Neutrophil (primary cell): Measurements from ENCODE around the gene TNRC6B.
"Not testable (repeated sequence)": the region's sequence is repeated elsewhere in the genome, so short reads cannot be mapped to it uniquely, and the experiment has no call there.

Experiments used
- H3K27ac ChIP-seq: fragments of 200-600 bp; sonication (generic); 2 replicates; pipeline ENCODE4 v1.5.1; 2016; ENCODE audit warnings: mild to moderate bottlenecking, moderate library complexity
- H3K27me3 ChIP-seq: fragments of 200-600 bp; sonication (generic); 2 replicates; pipeline ENCODE4 v1.6.0; 2016; ENCODE audit warnings: mild to moderate bottlenecking
- H3K36me3 ChIP-seq: fragments of 200-600 bp; sonication (generic); 2 replicates; pipeline ENCODE4 v1.5.1; 2017
- H3K4me1 ChIP-seq, 2 experiments: fragments of 200-600 bp in 1 of 2; sonication (generic) in 1 of 2; 1 replicate in 1 of 2; 2 replicates in 1 of 2; pipeline versions ENCODE4 v1.5.1 to v1.6.1; 2013 to 2016; ENCODE audit warnings: low read depth in 1 of 2, low read length in 1 of 2, mild to moderate bottlenecking in 1 of 2, moderate library complexity in 1 of 2; ENCODE audit not compliant: control insufficient read depth in 1 of 2, insufficient read depth in 1 of 2
- H3K4me3 ChIP-seq, 2 experiments: fragments of 200-600 bp in 1 of 2; sonication (generic) in 1 of 2; 1 replicate in 1 of 2; 2 replicates in 1 of 2; pipeline ENCODE4 v1.5.1; 2013 to 2016; ENCODE audit warnings: low read depth in 1 of 2, low read length in 1 of 2, mild to moderate bottlenecking in 1 of 2, moderate library complexity in 1 of 2
- H3K9me3 ChIP-seq: fragments of 200-600 bp; sonication (generic); 2 replicates; pipeline ENCODE4 v1.5.1; 2016
- TF ChIP-seq, protein P1 (sequence below): fragments of 200-600 bp; sonication (generic); IDR thresholded peaks from 2 replicates; pipeline ENCODE4 v1.5.1; 2016; ENCODE audit warnings: antibody characterized with exemption

The TNRC6B gene

DNA sequence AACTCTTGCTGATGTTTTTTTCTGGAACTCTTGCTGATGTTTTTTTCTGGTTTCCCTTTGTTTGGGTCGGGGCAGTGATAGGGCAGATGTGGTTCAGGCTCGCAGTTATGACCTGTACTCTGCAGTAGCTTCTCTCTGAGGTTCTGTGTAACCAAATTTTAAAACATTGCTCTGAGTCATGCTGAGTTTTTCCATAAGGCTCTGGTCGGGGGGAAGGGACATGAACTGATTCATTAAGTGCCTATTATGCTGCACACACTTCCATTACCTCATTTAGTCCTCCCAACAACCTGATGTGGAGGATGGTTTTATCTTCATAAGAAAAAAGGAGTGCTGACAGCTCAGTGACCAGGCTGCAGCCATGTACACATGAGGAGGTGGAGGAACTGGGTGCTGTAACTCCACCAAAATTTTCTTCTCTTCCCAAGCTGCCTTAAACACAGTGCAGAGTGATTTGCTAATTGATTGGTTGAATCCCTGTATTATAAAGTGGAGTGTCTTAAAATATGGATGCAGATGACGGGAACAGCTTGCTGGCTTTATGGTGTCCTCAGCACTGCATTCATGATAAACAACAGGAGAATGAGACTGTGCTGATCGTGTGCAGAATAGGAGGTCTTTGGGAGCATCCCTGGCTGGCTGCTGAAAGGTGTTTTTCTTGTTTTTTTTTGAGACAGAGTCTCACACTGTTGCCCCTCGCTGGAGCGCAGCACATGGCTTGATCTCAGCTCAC is 19.1 kb downstream of the TNRC6B start:
- TF ChIP-seq, protein P1, sequence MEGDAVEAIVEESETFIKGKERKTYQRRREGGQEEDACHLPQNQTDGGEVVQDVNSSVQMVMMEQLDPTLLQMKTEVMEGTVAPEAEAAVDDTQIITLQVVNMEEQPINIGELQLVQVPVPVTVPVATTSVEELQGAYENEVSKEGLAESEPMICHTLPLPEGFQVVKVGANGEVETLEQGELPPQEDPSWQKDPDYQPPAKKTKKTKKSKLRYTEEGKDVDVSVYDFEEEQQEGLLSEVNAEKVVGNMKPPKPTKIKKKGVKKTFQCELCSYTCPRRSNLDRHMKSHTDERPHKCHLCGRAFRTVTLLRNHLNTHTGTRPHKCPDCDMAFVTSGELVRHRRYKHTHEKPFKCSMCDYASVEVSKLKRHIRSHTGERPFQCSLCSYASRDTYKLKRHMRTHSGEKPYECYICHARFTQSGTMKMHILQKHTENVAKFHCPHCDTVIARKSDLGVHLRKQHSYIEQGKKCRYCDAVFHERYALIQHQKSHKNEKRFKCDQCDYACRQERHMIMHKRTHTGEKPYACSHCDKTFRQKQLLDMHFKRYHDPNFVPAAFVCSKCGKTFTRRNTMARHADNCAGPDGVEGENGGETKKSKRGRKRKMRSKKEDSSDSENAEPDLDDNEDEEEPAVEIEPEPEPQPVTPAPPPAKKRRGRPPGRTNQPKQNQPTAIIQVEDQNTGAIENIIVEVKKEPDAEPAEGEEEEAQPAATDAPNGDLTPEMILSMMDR: no peak
- peaks cover 27 to 28% of the 10 kb centered on the region in 2 experiments for H3K4me1 ChIP-seq
- no peak overlapping the region for H3K4me3 ChIP-seq
- H3K27ac ChIP-seq: no peak overlapping the region
- no peaks in the 10 kb centered on the region for H3K27me3 ChIP-seq
- H3K9me3 ChIP-seq: no peaks in the 10 kb centered on the region
- no peaks in the 10 kb centered on the region for H3K36me3 ChIP-seq

DNA sequence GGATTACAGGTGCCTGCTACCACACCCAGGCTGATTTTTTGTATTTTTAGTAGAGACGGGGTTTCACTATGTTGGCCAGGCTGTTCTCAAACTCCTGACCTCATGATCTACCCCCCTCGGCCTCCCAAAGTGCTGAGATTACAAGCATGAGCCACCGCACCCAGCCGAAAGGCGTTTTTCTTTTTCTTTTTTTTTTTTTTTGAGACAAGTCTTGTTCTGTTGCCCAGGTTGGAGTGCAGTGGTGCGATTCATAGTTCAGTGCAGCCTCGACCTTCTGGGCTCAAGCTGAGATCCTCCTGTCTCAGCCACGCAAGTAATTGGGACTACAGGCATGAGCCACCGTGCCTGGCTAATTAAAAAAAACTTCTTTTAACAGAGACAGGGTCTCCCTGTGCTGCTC is 19.7 kb downstream of the TNRC6B start:
- H3K27me3 ChIP-seq, H3K9me3 ChIP-seq, H3K4me3 ChIP-seq, H3K36me3 ChIP-seq, H3K27ac ChIP-seq: not testable (repeated sequence)
- H3K4me1 ChIP-seq: peaks cover 20 to 23% of the 10 kb centered on the region in 2 experiments

DNA sequence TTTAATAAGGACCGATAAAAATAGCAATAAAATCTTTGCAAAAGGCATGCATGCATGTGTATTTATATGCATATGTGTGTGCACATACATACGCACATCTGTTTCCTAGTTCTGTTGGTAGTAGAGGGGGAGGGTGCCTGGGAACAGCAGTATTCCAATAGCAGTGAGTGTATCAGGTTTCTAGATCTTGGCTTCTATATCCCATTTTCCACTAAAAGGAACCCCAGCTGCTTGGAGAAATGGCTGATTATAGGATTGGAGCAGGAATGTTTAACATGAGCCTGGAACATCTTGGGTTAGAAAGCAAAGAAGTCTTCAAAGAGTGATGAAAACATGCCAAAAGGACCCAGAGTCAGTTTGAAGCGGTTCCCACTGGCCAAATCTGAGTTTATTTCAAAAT is 21.0 kb downstream of the TNRC6B start:
- H3K4me1 ChIP-seq: peaks cover 16 to 23% of the 10 kb centered on the region in 2 experiments
- no peaks in the 10 kb centered on the region for H3K27me3 ChIP-seq
- peaks cover 7% of the 10 kb centered on the region for H3K36me3 ChIP-seq
- H3K9me3 ChIP-seq: no peaks in the 10 kb centered on the region
- H3K4me3 ChIP-seq: no peak overlapping the region
- TF ChIP-seq, protein P1: no peak
- H3K27ac ChIP-seq: peak overlapping the region; percentile 40

DNA sequence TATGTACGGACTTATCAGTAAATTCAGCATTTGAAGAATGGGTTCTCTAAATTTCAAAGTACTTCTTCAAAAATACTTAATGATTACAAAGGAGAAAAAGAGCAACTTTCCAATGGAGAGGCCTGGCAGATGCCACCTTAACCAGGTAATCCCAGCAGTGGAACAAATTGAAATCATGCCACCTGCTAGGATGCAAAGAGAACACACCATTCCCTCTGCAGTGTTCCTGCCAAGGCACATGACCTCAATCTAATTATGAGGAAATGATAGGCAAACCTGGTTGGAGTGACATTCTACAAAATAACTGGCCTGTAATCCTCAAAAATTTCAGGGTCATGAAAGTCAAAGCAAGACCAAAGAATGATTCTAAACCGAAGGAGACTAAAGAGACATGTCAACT is 21.5 kb downstream of the TNRC6B start:
- H3K9me3 ChIP-seq: no peaks in the 10 kb centered on the region
- no peaks in the 10 kb centered on the region for H3K27me3 ChIP-seq
- peaks cover 16 to 25% of the 10 kb centered on the region in 2 experiments for H3K4me1 ChIP-seq
- H3K27ac ChIP-seq: peak overlapping the region; percentile 40
- no peak overlapping the region for H3K4me3 ChIP-seq
- peaks cover 7% of the 10 kb centered on the region for H3K36me3 ChIP-seq
- TF ChIP-seq, protein P1: no peak

DNA sequence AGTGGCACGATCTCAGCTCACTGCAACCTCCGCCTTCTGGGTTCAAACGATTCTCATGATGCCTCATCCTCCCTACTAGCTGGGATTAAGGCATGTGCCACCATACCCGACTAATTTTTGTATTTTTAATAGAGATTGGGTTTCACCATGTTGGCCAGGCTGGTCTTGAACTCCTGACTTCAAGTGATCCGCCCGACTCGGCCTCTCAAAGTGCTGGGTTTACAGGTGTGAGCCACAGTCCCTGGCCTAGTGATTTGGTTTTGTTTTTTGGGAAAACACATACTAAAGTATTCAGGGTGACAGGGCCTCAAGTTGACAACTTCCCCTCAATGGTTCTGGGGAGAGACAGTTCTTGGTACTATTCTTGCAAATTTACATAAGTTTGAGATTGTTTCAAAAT is 22.1 kb downstream of the TNRC6B start:
- no peak overlapping the region for H3K4me3 ChIP-seq
- no peaks in the 10 kb centered on the region for H3K27me3 ChIP-seq
- peaks cover 7% of the 10 kb centered on the region for H3K36me3 ChIP-seq
- no peak overlapping the region for H3K27ac ChIP-seq
- no peaks in the 10 kb centered on the region for H3K9me3 ChIP-seq
- TF ChIP-seq, protein P1: no peak
- H3K4me1 ChIP-seq: peaks cover 20 to 26% of the 10 kb centered on the region in 2 experiments

DNA sequence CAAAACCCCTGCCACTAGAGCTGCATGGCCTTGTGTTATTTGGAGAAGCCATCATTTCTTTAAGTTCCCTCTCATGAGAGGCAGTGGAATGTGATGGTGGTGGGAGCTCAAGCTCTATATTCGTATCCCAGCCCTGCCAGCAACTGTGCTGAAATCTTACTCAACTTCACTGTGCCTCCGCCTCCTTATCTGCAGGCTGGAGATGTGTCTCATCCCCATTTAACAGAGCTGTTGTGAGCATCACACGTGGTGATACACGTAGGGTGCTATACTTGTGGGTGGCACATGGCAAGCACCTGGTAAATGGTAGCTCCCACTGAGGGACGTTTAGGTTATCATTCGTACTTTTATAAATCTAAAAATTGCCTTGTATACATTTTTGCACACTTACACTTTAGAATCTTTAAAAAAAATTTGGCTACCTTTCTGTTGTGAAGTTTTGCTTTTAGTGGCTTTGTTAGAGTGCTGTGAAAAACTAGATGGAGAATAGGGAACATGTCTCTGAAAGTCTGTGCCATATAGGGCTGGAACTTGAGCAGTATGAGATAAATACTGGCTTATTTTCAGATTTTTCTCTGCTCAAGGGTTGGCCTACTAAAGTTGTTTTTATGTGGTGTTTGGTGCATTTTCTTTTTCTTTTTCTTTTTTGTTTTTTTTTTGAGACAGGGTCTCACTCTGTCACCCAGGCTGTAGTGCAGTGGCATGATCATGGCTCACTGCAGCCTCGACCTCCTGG is 23.2 kb downstream of the TNRC6B start:
- H3K36me3 ChIP-seq: peaks cover 7% of the 10 kb centered on the region
- H3K27me3 ChIP-seq: no peaks in the 10 kb centered on the region
- no peak overlapping the region for H3K27ac ChIP-seq
- TF ChIP-seq, protein P1: no peak
- no peaks in the 10 kb centered on the region for H3K9me3 ChIP-seq
- no peak overlapping the region for H3K4me3 ChIP-seq
- H3K4me1 ChIP-seq: peaks cover 31 to 37% of the 10 kb centered on the region in 2 experiments
